Ovary (tissue), 9 donors: Measurements from ENCODE around the gene CDK5RAP2. TPM values are rescaled to one million over a fixed set of nuclear protein-coding genes. Genes with fewer than 3 reads are reported as not detected.

Experiments
- DNase-seq, 5 donors: peaks; one replicate each; pipeline ENCODE4 v3.0.0-alpha.2; 2019 to 2020
- H3K27ac ChIP-seq, 2 donors: fragments of 200-600 bp; one replicate each; pipeline versions ENCODE4 v1.5.1 to v1.8.0; 2019 to 2022
- H3K27me3 ChIP-seq: fragments of 200-600 bp; one replicate; pipeline ENCODE4 v1.8.0; 2022
- H3K36me3 ChIP-seq: fragments of 200-600 bp; sonication (generic); one replicate; pipeline ENCODE4 v1.5.1; 2019
- H3K4me1 ChIP-seq: one replicate; pipeline ENCODE4 v1.8.1; 2013; ENCODE audit warnings: mild to moderate bottlenecking, moderate library complexity; ENCODE audit not compliant: insufficient read depth
- H3K4me3 ChIP-seq: fragments of 200-600 bp; sonication (generic); one replicate; pipeline ENCODE4 v1.5.1; 2017
- H3K9me3 ChIP-seq, 2 donors: fragments of 200-600 bp in 1 of 2; sonication (generic) in 1 of 2; one replicate each; pipeline versions ENCODE4 v1.5.1 to v1.8.1; 2013 to 2019; ENCODE audit warnings: mild to moderate bottlenecking in 1 of 2, moderate library complexity in 1 of 2
- CTCF ChIP-seq, 3 donors: fragments of 450-650 bp in 2 of 3; fragments of 200-600 bp in 1 of 3; IDR thresholded peaks; one replicate each; pipeline versions ENCODE4 v1.5.1 to v1.8.0; 2016 to 2022; ENCODE audit warnings: antibody characterized with exemption in 3 of 3, mild to moderate bottlenecking in 1 of 3
- EP300 ChIP-seq: sonication (generic); formaldehyde crosslinking; IDR thresholded peaks from one replicate; pipeline ENCODE4 v1.6.1; 2017; ENCODE audit warnings: antibody characterized with exemption
- POLR2A ChIP-seq: fragments of 450-650 bp; IDR thresholded peaks from one replicate; pipeline ENCODE4 v1.6.1; 2017; ENCODE audit warnings: antibody characterized with exemption, mild to moderate bottlenecking, moderate library complexity
- WGBS, 3 donors: extraction: QIAGEN DNeasy Blood & Tissue Kit in 1 of 3; methylation state at CpG; one replicate each; pipeline versions ENCODE4 v1.1.5 to v1.1.7; 2013 to 2017; 5-methylcytosine and 5-hydroxymethylcytosine counted together
- intact Hi-C, 4 donors: fragments of 100-400 bp; cut with DNase I; formaldehyde crosslinking; loops; one replicate each; pipeline versions ENCODE4 v1.11.0 to v1.15.1; 2022 to 2023
- polyA plus RNA-seq, 2 donors: library from polyadenylated mRNA; stranded (reverse); fragments of 200-250 nt in 1 of 2; fragments of 350-450 nt in 1 of 2; fragmentation: Illumina TruSeq in 1 of 2; extraction: RNeasy Lipid Tissue Mini Kit (QIAGEN cat#74804) in 1 of 2; gene quantifications; one replicate each; pipeline ENCODE4 v1.2.3, GENCODE V29; 2013 to 2014
- total RNA-seq, 7 donors: library from RNA; depleted of rRNA in 2 of 7; stranded (reverse); fragments of >200 nt in 2 of 7; fragmentation: NEBNext Ultra II Directional in 3 of 7; extraction: Animal tissue kit (Norgen Biotek cat#: 25700) in 3 of 7; gene quantifications; one replicate each; pipeline versions ENCODE4 v1.1.0 to v1.2.4, GENCODE V29; 2016 to 2023
- donor health status: DM: no; HTN: no; CAD: no; lungs with moderate emphysema.
- donor health status: DM: no; HTN: no; CAD: no.
- donor health status: Bipolar disorder and iron deficiency.
- donor health status: DM: yes; HTN: yes; CAD: no.
- donor health status: DM: no; HTN: no; CAD: no.
- donor health status: DM: yes; HTN: yes; CAD: no.

CDK5RAP2 gene
- total and polyA plus RNA-seq, 9 donors: 30.8 to 61.1 (median 44.7) TPM

GRCh38 chr9:120473608-120474007, 106.4 kb downstream of the CDK5RAP2 start:
- WGBS, 3 donors: 86 to 89% (median 88%) methylated on average over 3 of the region's 3 CpGs
- H3K27ac ChIP-seq: no peak overlapping the region

DNA sequence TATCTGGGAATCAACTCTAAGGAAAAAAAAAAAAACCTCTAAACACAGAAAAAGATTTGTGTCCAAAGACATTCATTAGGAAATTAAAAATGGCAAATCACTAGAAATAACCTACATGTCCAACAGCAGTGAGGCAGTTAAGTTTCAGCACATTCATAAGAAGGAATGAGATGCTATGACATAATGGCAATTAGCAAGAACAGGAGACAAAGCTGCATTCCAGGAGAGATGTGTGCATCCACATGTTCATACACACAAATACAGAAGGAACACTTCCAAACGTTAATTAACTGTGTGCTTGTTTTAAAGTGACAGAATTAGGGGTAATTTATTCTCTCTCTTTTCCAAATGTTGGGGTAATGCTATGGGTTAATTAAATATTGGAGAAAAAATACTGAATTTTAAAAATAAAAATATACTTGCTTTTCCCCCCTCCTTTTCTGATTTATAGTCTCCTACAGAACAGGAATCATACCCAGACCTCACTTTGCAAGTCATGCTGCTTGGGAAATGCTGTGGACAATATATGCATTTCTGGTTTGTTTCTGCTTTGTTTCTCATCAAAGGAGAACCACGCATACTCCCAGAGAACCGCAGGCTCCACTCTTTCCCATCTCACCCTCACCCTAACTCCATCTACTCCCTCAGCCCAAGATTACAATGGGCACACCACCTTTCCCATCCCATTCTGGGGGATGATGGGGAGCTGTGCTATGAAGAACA, 114.1 kb downstream of the CDK5RAP2 start:
- Histone ChIP-seq H3K27me3 (no peaks in the 10 kb centered on the region), H3K9me3 (no peaks in the 10 kb centered on the region), H3K36me3 (no peaks in the 10 kb centered on the region), H3K4me3 (no peak overlapping the region), H3K4me1 (no peaks in the 10 kb centered on the region), H3K27ac (no peak overlapping the region)
- intact Hi-C loops: no loop called here
- DNase-seq: no peak
- TF ChIP-seq POLR2A (no peak), CTCF (IDR thresholded peaks at IDR 0.05) (no peak), EP300 (no peak)
- 72 to 80% (median 72%) methylated on average over 3 of the region's 3 CpGs for whole genome bisulfite sequencing, 3 donors

More at GRCh38 chr9:120473608-120474007, 106.4 kb downstream of the CDK5RAP2 start:
- Histone ChIP-seq H3K9me3 (no peaks in the 10 kb centered on the region), H3K4me3 (no peak overlapping the region), H3K27me3 (no peaks in the 10 kb centered on the region), H3K4me1 (peaks cover 2% of the 10 kb centered on the region), H3K36me3 (no peaks in the 10 kb centered on the region)
- intact Hi-C loops: loop anchor here in 2 of 4 donors (10.0 kb wide), 2 partner anchors 509 to 919 kb away; no protein-coding TSS in a partner anchor
- TF ChIP-seq CTCF (IDR thresholded peaks at IDR 0.05): no peak
- no peak for DNase-seq

DNA sequence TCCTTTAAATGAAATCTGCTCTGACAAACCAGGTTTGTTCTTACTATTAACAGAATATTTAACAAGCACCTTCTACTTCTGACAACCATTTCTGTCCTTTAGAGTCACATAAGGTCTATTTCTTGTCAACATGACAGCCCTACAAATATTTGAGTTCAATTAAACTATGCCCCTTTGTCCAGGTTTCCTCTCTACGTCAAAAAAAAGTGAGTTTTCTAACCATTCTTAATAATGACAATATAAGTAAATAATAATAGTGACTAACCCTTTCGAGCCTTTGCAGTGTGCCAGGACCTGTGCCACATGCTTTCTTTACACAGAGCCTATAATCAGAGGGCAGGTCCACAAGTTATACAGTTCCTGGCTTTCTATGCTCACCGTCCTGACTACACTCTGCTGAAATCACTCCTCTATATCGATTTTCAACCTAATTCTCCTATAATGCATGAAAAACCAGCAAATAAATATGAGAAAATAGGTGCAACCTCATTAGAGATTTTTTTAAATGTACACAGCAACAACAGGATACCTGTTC, 115.0 kb downstream of the CDK5RAP2 start:
- H3K4me1 ChIP-seq: no peaks in the 10 kb centered on the region
- 91 to 94% (median 93%) methylated on average over 4 of the region's 4 CpGs for WGBS, 3 donors

More for the DNA sequence above, 115.0 kb downstream of the CDK5RAP2 start:
- intact Hi-C loops: no loop called here
- no peak for TF ChIP-seq EP300
- TF ChIP-seq POLR2A: no peak
- TF ChIP-seq CTCF (IDR thresholded peaks at IDR 0.05): no peak
- H3K27me3 ChIP-seq: no peaks in the 10 kb centered on the region
- H3K27ac ChIP-seq: no peak overlapping the region
- H3K9me3 ChIP-seq: no peaks in the 10 kb centered on the region
- H3K36me3 ChIP-seq: no peaks in the 10 kb centered on the region
- H3K4me3 ChIP-seq: no peak overlapping the region
- DNase-seq: no peak
